Cardiac fibroblast (primary cell): Measurements from ENCODE around the gene CHST14.

Experiments
- DNase-seq, 2 donors: peaks; one replicate each; pipeline versions ENCODE4 v3.0.0 to v3.0.0-alpha.2; 2010; ENCODE audit warnings: low read depth in 2 of 2
- H3K4me3 ChIP-seq, 2 donors: replicated peaks in 1 of 2; 1 replicate in 1 of 2; 2 replicates in 1 of 2; pipeline ENCODE4 v1.5.1; 2011; ENCODE audit warnings: low read depth in 2 of 2, low read length in 2 of 2, mild to moderate bottlenecking in 2 of 2, moderate library complexity in 1 of 2
- CTCF ChIP-seq: IDR thresholded peaks from one replicate; pipeline ENCODE4 v1.5.1; 2011; ENCODE audit warnings: low read depth, mild to moderate bottlenecking, low read length, inconsistent platforms

Gene CHST14

GRCh38 chr15:40456299-40456712 is 14.5 kb upstream of the CHST14 start:
- no peak for DNase-seq
- no peak for TF ChIP-seq CTCF
- H3K4me3 ChIP-seq = no peak overlapping the region

GRCh38 chr15:40456738-40457137 is 14.0 kb upstream of the CHST14 start:
- no peak for DNase-seq
- H3K4me3 ChIP-seq = no peak overlapping the region
- no peak for TF ChIP-seq CTCF

GRCh38 chr15:40458495-40459371 is 12.1 kb upstream of the CHST14 start:
- no peak overlapping the region for H3K4me3 ChIP-seq
- DNase-seq = no peak
- TF ChIP-seq CTCF = no peak

- no peak overlapping the region for H3K4me3 ChIP-seq
- TF ChIP-seq CTCF = no peak
- DNase-seq = no peak
These were observed 11.3 kb upstream of the CHST14 start for GRCh38 chr15:40459391-40460015.

GRCh38 chr15:40460404-40460803 is 10.4 kb upstream of the CHST14 start:
- no peak overlapping the region for H3K4me3 ChIP-seq
- DNase-seq = no peak
- no peak for TF ChIP-seq CTCF

- no peak overlapping the region for H3K4me3 ChIP-seq
- no peak for DNase-seq
- no peak for TF ChIP-seq CTCF
These were observed 8.8 kb upstream of the CHST14 start for GRCh38 chr15:40461958-40462357.
